Panc1 (cell line): ENCODE measurements around the gene PPARG. TPM values are rescaled to one million over a fixed set of nuclear protein-coding genes. Genes with fewer than 3 reads are reported as not detected.

Experiments
- ATAC-seq: fragments of 200-7000 bp; cut with Tn5 transposase; 2 replicates; pipeline ENCODE4 v1.9.1; 2020; ENCODE audit warnings: mild to moderate bottlenecking, moderate library complexity
- BruUV-seq: library from RNA; stranded (reverse); fragments of 400-500 nt; replicated peaks from 2 replicates; lab custom pipeline; 2021; lab: Mats Ljungman, UMichigan
- CTCF ChIA-PET: fragments of 300-600 bp; sonication (Branson Sonifier 250); formaldehyde crosslinking; loops from one replicate; lab custom pipeline; 2022; ENCODE audit warnings: antibody characterized with exemption; lab: Charles Lee
- POLR2A ChIA-PET: fragments of 300-600 bp; sonication (Branson Sonifier 250); formaldehyde crosslinking; loops from one replicate; lab custom pipeline; 2022; ENCODE audit warnings: antibody characterized with exemption; lab: Charles Lee
- DNase-seq: peaks from one replicate; pipeline ENCODE4 v3.0.0-alpha.2; 2010; ENCODE audit warnings: low read depth, low spot score
- H3K27ac ChIP-seq: 2 replicates; pipeline ENCODE4 v1.5.1; 2011; ENCODE audit warnings: mild to moderate bottlenecking, low read length, inconsistent platforms
- H3K27me3 ChIP-seq: fragments of 200-500 bp; sonication (Bioruptor generic); 2 replicates; pipeline ENCODE4 v1.6.0; 2014; ENCODE audit warnings: low read length, inconsistent platforms; ENCODE audit not compliant: control insufficient read depth, insufficient read depth
- H3K36me3 ChIP-seq: fragments of 200-500 bp; sonication (Bioruptor generic); 2 replicates; pipeline ENCODE4 v1.5.1; 2014; ENCODE audit warnings: inconsistent platforms, mild to moderate bottlenecking, low read length, moderate library complexity; ENCODE audit not compliant: control insufficient read depth, insufficient read depth
- H3K4me1 ChIP-seq: 2 replicates; pipeline ENCODE4 v1.5.1; 2011; ENCODE audit warnings: inconsistent platforms, mild to moderate bottlenecking, low read length, moderate library complexity; ENCODE audit not compliant: control insufficient read depth, insufficient read depth
- H3K4me3 ChIP-seq, 2 experiments: 2 replicates each; pipeline ENCODE4 v1.5.1; 2011 to 2012; ENCODE audit warnings: low read depth in 2 of 2, low read length in 2 of 2, mild to moderate bottlenecking in 2 of 2, inconsistent platforms in 1 of 2, moderate library complexity in 1 of 2
- H3K9me3 ChIP-seq: fragments of 200-500 bp; sonication (Bioruptor generic); 2 replicates; pipeline ENCODE4 v1.5.1; 2014; ENCODE audit warnings: low read depth, mild to moderate bottlenecking, inconsistent platforms, low read length, moderate library complexity; ENCODE audit not compliant: control insufficient read depth, insufficient read depth
- CTCF ChIP-seq: fragments of 450-650 bp; IDR thresholded peaks from 2 replicates; pipeline ENCODE4 v1.5.1; 2017; ENCODE audit warnings: mild to moderate bottlenecking
- POLR2AphosphoS5 ChIP-seq: IDR thresholded peaks from 2 replicates; pipeline ENCODE4 v1.6.1; 2012; ENCODE audit warnings: mild to moderate bottlenecking, low read depth, low read length, moderate library complexity
- SIN3A ChIP-seq: IDR thresholded peaks from 2 replicates; pipeline ENCODE4 v1.6.1; 2012; ENCODE audit warnings: low read depth, mild to moderate bottlenecking, low read length, moderate library complexity, borderline replicate concordance; ENCODE audit not compliant: insufficient read depth
- TCF7L2 ChIP-seq: IDR thresholded peaks from 2 replicates; pipeline ENCODE4 v1.6.1; 2011; ENCODE audit warnings: mild to moderate bottlenecking, low read depth, low read length, inconsistent platforms
- in situ Hi-C: cut with HindIII; loops from 2 replicates; pipeline ENCODE4 v1.10.0; 2016; ENCODE audit warnings: low sequenced_read_pairs, low pct_unique_long_range_greater_than_20kb
- intact Hi-C: fragments of 100-400 bp; cut with micrococcal nuclease; formaldehyde crosslinking; loops from one replicate; pipeline ENCODE4 v1.10.0; 2022; ENCODE audit not compliant: unreplicated experiment
- total RNA-seq: library from RNA; stranded (reverse); gene quantifications from one replicate; pipeline ENCODE4 v1.2.1, GENCODE V29; 2021; ENCODE audit not compliant: unreplicated experiment
- TF ChIP-seq, protein P1 (sequence below), 2 experiments: IDR thresholded peaks; 2 replicates each; pipeline ENCODE4 v1.6.1; 2011 to 2012; ENCODE audit warnings: low read depth in 2 of 2, control low read depth in 1 of 2, low read length in 1 of 2, mild to moderate bottlenecking in 1 of 2, moderate library complexity in 1 of 2; ENCODE audit not compliant: insufficient read depth in 1 of 2

Gene PPARG
- total RNA-seq, 1 experiment from 2014 or later = 88.1 TPM

- BruUV-seq = no TSS peak
- no peak for ATAC-seq
- intact Hi-C loops (no loop called here), in situ Hi-C loops (no loop called here)
- ChIA-PET POLR2A (no interaction called here), CTCF (no interaction called here)
- no peak for TF ChIP-seq POLR2AphosphoS5
- no peak for TF ChIP-seq TCF7L2
- TF ChIP-seq CTCF = no peak
- TF ChIP-seq, protein P1, sequence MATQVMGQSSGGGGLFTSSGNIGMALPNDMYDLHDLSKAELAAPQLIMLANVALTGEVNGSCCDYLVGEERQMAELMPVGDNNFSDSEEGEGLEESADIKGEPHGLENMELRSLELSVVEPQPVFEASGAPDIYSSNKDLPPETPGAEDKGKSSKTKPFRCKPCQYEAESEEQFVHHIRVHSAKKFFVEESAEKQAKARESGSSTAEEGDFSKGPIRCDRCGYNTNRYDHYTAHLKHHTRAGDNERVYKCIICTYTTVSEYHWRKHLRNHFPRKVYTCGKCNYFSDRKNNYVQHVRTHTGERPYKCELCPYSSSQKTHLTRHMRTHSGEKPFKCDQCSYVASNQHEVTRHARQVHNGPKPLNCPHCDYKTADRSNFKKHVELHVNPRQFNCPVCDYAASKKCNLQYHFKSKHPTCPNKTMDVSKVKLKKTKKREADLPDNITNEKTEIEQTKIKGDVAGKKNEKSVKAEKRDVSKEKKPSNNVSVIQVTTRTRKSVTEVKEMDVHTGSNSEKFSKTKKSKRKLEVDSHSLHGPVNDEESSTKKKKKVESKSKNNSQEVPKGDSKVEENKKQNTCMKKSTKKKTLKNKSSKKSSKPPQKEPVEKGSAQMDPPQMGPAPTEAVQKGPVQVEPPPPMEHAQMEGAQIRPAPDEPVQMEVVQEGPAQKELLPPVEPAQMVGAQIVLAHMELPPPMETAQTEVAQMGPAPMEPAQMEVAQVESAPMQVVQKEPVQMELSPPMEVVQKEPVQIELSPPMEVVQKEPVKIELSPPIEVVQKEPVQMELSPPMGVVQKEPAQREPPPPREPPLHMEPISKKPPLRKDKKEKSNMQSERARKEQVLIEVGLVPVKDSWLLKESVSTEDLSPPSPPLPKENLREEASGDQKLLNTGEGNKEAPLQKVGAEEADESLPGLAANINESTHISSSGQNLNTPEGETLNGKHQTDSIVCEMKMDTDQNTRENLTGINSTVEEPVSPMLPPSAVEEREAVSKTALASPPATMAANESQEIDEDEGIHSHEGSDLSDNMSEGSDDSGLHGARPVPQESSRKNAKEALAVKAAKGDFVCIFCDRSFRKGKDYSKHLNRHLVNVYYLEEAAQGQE (IDR thresholded peaks at IDR 0.05; ENCODE audit: insufficient read depth in 1 of 2, low read depth in 2 of 2, low read length in 1 of 2) = no peak
- no peak for TF ChIP-seq SIN3A
- DNase-seq = no peak
- Histone ChIP-seq H3K9me3 (no peaks in the 10 kb centered on the region), H3K27ac (no peak overlapping the region), H3K4me3 (no peak overlapping the region), H3K4me1 (no peaks in the 10 kb centered on the region), H3K27me3 (no peaks in the 10 kb centered on the region), H3K36me3 (no peaks in the 10 kb centered on the region)
These were observed 21.4 kb upstream of the PPARG start for GRCh38 chr3:12267376-12268030.

DNA sequence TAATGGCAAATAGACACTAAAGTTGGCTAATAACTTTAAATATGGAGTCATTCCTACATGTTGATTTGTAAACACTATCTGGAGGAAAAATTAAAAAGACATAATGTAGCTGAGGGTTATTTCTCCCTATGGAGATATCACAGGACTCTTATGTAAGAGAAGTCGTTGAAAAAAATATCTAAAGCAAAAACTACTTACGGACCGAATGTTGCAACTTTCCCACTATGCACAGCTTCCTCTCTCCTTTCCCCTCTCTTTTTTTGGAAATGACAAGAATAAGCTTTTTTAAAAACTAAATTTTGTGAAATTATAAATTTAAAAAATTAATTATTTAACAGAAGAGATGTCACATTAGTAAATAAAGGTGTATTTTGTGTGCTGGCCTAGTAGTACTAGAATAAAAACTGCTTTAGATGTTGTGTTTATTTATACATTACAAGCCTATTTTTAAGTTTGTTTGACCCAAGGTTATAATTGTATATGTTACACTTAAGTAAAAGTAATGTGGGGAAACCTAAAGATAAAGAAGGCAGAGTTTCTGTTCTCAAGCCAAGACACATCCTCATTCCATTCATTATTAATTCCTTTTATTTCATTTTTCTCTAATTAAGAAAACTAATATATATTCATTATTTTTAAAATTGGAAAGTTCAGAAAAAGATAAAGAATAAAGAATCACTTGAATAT is 20.7 kb upstream of the PPARG start:
- in situ Hi-C loops (no loop called here), intact Hi-C loops (no loop called here)
- TF ChIP-seq, protein P1 (IDR thresholded peaks at IDR 0.05; ENCODE audit: insufficient read depth in 1 of 2, low read depth in 2 of 2, low read length in 1 of 2) = no peak
- TF ChIP-seq POLR2AphosphoS5 = no peak
- Histone ChIP-seq H3K9me3 (no peaks in the 10 kb centered on the region), H3K27ac (no peak overlapping the region), H3K4me1 (no peaks in the 10 kb centered on the region), H3K27me3 (no peaks in the 10 kb centered on the region), H3K4me3 (no peak overlapping the region), H3K36me3 (no peaks in the 10 kb centered on the region)
- ChIA-PET CTCF (no interaction called here), POLR2A (no interaction called here)
- DNase-seq = no peak
- ATAC-seq = no peak
- no TSS peak for BruUV-seq
